Cerebellar cortex (tissue), 1 donor: ENCODE measurements around the gene RASAL2.
A peak's percentile ranks its signal among the peaks of the same experiment; 100 is the strongest.
"Not testable (repeated sequence)": the region's sequence is repeated elsewhere in the genome, so short reads cannot be mapped to it uniquely, and the experiment has no call there.

ENCODE experiments used
- DNase-seq: peaks from one replicate; pipeline ENCODE4 v3.0.0-alpha.2; 2015; ENCODE audit warnings: low spot score

The RASAL2 gene

GRCh38 chr1:178283409-178283808 is 189.5 kb downstream of the RASAL2 start:
- no peak for DNase-seq

- no peak for DNase-seq
Measured at GRCh38 chr1:178284058-178284457, 190.2 kb downstream of the RASAL2 start.

GRCh38 chr1:178291166-178291565 is 197.3 kb downstream of the RASAL2 start:
- DNase-seq: no peak

DNA sequence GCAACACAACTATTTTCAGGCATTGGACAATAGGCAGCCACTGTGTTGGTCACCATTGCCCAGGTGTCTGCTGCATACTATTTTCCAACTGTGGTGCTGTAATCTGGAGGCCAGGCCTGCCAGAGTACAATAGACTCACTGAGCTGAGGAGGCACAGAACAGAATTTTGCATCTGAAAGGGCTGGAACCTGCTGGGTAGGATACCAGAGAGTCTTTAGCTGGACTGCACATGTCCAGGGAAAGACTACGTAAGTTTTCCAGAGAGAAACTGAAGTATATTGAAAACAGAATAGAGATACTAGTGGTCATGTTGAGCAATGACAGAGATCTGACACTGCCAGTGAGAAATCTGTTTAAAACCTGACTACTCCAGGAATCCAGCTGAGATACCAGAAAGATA is 200.8 kb downstream of the RASAL2 start:
- DNase-seq: no peak

DNA sequence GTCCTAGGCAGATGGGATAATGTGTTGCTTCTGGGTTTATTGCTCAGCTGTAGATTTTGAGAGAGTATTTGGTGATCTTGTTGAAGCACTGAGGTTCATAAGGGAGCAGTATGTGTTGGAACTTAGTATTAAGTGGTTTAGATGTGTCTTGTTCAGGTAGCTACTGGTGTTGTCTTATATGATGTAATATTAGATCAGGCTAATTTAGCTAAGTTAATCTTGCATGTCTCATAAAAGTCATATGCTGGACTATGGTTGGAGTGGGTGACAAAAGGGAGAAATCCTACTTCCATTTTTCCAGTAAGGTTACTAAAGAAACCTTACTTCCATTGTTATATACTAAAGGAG is 206.4 kb downstream of the RASAL2 start:
- no peak for DNase-seq

DNA sequence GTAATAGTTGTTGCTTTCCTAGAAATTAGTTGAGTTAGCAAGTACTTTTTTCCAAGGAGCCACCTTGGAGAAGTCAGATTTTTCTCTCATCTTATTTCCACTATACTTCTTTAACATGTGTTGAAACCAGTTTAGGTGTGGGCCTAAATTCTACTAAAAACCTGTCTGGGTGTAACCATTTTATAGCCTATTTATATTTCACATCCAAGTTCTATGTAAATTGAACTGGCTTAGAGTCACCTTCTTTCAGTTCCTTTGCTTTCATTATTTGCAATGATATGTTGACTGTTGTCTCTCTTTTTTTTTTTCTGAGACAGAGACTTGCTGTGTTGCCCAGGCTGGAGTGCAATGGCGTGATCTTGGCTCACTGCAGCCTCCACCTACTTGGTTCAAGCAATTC is 207.2 kb downstream of the RASAL2 start:
- no peak for DNase-seq

DNA sequence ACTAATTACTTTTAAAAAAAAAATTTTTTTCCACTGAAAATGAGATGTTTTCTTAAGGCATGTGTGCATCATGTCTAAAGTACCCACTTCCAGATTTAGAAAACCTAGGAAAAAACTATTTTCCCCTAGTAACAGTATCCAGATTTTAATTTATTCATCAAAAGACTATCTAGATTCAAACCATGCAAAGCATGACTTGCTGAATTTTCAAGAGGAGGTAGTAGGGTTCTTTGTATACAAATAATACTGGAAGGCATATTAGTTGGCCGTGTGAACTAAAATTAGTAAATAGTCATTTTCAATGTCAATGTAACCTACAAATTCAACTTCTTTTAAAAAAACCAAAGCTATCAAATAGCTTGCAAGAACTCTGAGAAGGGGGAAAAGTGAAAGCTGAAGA is 213.4 kb downstream of the RASAL2 start:
- DNase-seq: no peak

DNA sequence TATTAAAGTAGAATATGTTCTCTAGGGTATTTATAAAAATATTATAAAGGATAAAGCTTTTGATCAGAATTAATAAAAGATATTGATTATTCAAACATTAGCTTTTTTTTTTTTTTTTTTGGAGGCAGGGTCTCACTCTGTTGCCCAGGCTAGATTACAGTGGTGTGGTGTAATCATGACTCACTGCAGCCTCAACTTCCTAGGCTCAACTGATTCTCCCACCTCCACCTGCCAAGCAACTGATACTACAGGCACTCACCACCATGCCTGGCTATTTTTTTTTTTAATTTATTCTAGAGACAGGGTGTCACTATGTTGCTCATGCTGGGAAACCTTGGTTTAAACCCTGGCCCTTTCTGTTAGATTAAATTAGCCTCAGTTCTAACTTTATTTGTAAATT is 214.5 kb downstream of the RASAL2 start:
- DNase-seq: no peak

GRCh38 chr1:178310685-178311105 is 216.8 kb downstream of the RASAL2 start:
- peak; percentile 82 for DNase-seq

DNA sequence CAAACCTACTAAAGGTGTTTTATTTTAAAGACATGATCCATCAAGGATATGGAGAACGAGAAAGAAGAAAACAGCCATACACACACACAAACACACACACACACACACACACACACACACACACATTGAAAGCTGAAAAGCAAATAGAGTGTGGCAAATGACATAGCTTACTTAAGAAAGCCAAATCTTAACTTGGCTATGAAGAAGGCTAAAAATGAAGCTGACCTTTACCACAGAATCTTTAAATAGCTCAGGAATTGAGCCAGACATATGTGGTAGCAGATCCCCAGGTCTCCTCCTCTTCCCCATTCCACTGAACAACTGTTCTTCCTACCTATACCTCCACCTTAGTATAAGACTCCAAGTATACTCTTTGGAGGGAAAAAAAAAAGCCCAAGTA is 217.3 kb downstream of the RASAL2 start:
- no peak for DNase-seq

- not testable (repeated sequence) for DNase-seq
Measured at GRCh38 chr1:178320280-178320982, 226.5 kb downstream of the RASAL2 start.

GRCh38 chr1:178323067-178323466 is 229.2 kb downstream of the RASAL2 start:
- no peak for DNase-seq

GRCh38 chr1:178324003-178324402 is 230.1 kb downstream of the RASAL2 start:
- DNase-seq: no peak

- no peak for DNase-seq
Measured at GRCh38 chr1:178328728-178329127, 234.8 kb downstream of the RASAL2 start.

DNA sequence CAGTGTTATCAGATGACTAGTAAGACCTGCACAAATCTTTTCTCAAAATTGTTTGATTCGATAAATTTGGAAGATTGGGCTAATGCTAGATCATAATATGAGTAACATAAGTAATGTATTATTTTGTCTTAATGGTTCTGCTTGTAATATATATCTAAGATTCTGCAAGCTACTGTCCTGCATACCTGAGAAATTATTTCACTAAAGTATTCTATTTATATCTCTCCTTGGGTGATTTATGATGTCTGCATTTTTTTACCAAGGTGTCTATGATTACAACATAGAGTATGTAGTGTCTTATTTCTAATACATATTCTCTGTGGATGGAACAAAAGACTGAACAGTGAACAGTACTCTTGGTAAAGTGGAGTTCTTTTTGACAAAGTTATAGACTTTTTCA is 236.2 kb downstream of the RASAL2 start:
- DNase-seq: no peak

- no peak for DNase-seq
Measured at GRCh38 chr1:178330848-178331497, 237.1 kb downstream of the RASAL2 start.

GRCh38 chr1:178335426-178335825 is 241.5 kb downstream of the RASAL2 start:
- no peak for DNase-seq

GRCh38 chr1:178337091-178337706 is 243.3 kb downstream of the RASAL2 start:
- no peak for DNase-seq

- DNase-seq: no peak
Measured at GRCh38 chr1:178339834-178340233, 245.9 kb downstream of the RASAL2 start.

GRCh38 chr1:178341261-178341956 is 247.5 kb downstream of the RASAL2 start:
- DNase-seq: peak; percentile 26

- DNase-seq: no peak
Measured at GRCh38 chr1:178342745-178343144, 248.8 kb downstream of the RASAL2 start.

- DNase-seq: peak; percentile 37
Measured at GRCh38 chr1:178344513-178345091, 250.7 kb downstream of the RASAL2 start.
